Measurements from ENCODE around the gene SLC29A4. TPM values are rescaled to one million over a fixed set of nuclear protein-coding genes. Genes with fewer than 3 reads are reported as not detected.
"Not testable (repeated sequence)": the region's sequence is repeated elsewhere in the genome, so short reads cannot be mapped to it uniquely, and the experiment has no call there.

The SLC29A4 gene
- total RNA-seq, 1 donor from 2014 or later: 4.9 TPM

DNA sequence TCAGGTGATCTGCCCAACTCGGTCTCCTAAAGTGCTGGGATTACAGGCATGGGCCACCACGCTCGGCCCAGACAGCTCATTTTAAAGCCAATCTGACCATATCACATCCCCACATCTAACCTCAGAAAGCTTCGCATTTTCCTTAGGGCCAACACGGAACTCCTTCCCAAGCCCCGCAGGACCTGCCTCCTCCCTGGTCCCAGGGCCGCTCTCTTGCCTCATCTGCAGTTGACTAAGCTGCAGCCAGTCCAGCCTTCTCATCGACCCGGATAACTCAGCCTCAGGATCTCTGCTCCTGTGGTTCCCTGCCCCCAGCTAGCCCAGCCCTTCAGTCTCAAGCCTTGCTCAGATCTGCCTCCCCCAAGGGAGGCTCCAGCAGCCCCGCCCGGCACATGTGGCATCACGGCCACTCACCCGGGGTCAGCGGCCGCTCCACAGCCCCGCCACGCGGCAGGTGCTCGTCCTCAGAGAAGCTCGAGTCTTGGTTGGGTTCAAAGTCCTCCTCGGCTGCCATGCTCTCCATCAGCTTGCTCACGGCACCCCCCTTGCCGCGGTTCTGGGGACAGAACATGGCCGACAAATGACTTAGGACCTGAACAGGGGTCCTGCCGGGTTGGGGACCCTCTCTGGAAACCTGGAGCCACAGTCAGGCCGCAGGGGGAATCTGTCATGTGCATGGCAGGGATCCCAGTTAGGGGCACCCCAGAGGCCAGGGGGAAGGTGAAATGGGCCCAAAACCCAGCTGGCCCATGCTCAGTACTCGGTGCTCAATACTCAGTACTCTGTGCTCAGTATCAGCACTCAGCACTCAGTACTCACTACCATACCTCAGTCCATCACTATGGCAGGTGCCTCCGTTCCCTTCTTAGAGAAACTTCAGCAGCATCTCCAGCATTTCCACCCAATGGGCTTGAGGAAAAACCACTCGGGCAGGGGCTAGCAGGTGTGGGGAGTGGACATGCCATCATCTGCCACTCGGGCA, 41.3 kb downstream of the SLC29A4 start:
- not testable (repeated sequence) for DNase-seq

DNA sequence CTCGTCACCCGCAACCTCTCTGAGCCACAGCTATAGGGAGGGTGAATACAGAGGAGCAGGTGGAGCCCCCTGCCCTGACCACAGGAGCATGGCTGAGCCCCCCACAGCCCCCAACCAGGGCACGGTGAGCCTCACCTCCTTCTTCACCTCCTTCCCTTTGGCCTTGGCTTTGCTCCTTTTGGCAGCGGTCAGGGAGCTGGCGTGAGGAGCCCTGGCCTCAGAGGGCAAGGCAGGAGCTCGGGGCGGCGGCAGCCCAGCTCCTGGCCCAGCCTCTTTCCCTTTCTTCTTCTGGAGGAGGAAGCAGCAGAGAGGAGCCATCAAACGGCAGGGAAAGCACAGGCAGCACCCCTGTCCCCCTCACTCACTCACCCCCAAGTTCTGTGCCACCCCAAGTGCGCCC, 42.2 kb downstream of the SLC29A4 start:
- no peak for DNase-seq

DNA sequence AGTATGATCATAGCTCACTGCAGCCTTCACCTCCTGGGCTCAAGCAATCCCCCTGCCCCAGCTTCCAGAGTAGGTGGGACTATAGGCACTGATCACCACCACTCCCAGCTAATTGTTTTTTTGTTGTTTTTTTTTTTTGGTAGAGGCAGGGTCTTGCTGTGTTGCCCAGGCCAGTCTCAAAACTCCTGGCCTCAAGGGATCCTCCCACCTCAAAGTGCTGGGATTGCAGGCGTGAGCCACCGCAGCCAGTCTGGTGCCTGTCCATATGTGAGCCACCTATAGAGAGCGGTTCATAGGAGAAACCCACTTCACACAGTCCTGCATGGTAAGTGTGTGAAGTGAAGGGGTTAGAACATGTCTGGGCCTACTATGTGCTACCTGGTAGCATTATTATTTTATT, 47.5 kb downstream of the SLC29A4 start:
- DNase-seq: no peak

DNA sequence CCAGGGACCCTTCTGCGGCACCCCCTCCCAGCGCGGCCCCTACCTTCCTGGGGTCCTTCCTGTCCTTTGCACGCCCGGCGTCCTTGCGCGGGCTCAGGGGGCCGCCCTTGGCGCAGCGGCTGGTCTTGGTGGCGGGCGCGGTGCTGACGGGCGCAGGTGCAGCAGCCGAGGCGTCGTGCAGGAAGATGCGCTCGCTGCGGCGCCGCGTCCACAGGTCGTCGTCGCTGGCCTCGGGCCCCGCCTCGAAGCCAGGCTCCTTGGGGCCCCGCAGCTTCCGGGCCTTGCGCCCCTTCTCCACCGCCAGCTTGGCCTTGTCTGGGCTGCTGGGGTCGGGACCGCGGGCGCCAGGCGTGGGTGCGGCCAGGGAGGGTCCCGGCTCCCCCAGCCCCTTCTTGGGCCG, 49.8 kb downstream of the SLC29A4 start:
- DNase-seq: no peak

DNA sequence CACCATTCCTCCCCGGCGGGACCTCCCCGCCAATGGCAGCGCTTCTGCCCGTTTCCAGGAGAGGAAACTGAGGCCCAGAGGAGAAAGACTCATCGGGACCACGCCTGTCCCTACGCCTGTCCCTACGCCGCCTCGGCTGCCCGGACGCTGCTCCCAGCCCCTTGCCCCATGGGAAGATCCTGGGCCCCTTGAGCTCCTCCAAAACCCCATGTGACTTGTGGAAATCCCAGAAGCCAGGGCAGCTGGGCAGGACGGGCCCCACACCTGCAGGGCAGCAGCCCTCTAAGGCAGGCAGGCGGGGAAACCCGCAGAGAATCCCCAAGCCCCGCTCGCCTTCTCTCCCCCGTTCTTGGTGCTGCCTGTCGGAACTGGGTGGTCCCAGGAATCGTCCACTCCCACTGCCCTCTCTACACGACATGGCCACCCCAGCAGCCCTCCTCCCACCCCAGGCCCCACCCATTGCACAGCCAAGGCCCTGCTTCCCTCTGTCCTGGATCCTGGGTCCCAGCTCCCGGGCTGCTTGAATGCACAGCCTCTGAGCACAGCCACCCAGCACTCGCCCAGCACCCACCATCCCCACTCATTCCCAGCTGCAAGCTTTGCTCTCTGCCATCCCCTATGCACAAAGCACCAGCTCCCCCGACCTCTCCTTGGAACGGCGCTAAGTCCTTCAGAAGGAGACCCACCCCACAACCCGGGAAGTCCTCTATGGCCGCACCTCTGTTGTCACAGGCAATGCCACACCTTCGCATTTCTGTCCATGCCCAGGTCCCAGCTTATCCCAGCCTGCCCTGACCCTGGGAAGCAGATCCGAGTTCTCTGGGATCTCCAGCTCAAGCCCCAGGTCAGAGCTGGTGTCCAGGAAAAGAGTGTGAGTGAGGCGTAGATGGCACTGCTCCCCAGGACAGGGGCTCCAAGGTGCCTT, 50.6 kb downstream of the SLC29A4 start:
- no peak for DNase-seq

DNA sequence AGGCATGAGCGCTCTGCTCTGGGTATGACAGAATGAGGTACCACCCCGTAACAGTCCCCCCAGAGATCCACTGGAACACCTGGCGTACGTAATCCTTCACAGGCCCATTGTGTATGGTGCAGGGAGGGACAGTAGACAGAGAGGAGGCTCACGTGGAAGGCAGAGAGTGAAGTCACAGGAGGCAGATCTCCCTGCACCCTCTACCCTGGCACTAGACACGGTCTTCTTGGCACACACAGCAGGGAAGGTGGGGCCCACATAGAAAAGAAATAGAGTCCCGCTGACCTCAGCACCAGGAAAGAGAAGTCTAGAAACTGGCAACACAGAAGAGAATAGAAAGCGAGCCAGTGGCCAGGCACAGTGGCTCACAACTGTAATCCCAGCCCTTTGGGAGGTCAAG, 51.9 kb downstream of the SLC29A4 start:
- DNase-seq: no peak

DNA sequence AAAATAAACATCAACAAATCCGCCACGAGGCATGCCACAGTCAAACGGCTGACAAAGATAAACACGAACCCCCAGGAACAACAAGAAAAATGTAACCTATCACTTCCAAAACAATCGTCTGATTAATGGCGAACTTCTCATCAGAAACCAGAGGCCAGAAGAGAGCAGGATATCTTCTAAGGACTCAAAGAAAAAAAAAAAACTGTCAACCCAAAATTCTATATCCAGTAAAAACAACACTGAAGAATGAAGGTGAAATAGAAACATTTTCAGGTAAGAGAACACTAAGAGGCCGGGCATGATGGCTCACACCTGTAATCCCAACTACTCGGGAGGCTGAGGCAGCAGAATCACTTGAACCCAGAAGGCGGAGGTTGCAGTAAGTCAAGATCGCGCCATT, 54.3 kb downstream of the SLC29A4 start:
- no peak for DNase-seq

DNA sequence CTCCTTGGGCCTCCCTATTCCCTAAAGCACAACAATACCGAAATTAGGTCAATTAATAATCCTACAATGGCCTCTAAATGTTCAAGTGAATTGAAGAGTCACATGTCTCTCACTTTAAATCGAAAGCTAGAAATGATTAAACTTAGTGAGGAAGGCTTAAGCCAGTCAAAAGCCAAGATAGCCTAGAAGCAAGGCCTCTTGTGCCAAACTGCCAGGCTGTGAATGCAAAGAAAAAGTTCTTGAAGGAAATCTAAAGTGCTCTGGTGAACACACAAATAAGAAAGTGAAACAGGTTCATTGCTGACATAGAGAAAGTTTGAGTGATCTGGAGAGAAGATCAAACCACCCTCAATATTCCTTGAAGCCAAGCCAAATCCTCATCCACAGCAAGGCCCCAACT, 57.2 kb downstream of the SLC29A4 start:
- no peak for DNase-seq

DNA sequence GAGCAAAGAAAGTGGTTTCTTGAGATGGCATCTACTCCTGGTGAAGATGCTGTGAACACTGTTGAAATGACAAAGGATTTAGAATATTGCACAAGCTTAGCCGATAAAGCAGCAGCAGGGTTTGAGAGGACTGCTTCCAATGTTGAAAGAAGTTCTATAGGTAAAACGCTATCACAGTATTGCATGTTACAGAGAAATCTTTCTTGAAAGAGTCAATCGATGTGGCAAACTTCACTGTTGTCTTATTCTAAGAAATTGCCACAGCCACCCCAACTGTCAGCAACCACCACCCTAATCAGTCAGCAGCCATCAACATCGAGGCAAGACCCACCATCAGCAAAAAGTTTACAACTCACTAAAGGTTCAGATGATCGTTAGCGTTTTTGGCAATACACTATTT, 59.9 kb downstream of the SLC29A4 start:
- no peak for DNase-seq

DNA sequence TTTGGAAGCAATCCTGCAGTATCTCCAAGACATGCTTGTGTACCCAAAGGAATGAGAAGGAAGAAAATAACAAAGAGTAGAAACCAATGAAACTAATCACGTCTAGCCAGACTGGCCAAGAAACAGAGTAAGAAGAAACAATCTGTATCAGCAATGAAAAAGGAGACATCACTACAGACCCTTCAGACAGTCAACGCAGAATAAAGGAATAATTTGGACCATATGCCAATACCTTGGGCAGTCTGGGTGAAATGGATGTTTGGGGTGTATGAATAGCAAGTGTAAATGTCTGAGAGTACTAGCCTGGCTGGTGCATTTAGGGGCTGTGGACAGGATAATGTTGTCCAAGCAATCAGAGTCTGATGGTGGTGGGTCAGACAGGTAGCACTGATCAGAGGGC, 61.1 kb downstream of the SLC29A4 start:
- DNase-seq: no peak

DNA sequence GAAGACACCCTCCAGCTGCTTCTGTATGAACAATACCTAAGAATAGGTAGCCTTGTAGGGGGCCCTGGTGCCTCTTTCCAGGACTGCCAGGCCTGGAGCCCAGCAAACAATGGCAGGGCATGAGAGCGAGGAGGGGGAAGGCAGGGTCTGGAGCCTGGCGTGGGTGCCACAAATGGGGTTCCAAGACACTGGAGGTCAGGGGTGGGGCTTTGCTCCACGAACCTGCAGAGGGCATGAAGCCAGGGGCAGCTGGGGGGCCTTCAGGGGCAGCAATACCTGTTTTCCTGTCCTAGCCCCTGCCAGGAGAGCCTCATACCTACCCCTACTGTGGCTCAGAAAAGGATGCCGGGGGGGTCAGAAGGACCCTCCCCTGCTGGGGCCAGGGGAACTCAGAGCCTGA, 61.6 kb downstream of the SLC29A4 start:
- no peak for DNase-seq

DNA sequence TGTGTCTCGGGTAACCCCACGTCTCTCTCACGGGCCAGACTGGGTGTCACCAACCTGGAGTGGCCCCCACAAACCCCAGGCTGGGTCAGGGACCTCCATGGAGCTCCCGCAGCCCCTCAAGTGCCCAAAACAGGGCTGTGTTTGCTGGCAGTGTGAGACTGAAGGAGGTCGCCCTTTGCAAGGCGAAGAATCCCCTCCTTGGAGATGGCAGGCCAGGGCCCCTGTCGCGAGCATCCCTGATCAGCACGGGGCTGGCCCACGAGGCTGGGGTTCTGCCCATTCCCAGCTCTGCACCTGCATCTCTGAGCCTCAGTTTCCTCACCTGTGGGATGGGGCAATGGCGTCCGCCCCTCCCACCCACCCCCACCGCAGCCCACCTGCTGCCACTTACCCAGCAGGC, 62.4 kb downstream of the SLC29A4 start:
- no peak for DNase-seq

DNA sequence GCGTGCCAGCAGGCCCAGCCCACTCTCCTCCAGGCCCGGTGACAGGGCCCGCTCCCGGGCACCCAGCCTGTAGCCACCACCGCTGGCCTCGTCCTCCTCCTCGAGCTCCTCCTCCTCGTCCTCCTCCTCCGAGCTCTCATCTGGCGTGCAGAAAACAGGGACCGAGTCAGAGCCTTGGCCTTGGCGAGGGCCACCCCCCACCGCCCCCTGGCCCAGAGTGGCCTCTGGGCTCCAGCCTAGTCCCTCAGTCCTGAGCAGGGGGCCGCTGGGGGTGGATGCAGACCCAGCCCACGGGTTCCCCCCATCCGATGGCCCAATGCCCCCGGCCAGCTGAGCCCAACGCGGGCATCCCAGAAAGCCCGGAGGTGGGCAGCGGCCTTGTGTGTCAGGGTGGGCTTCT, 62.9 kb downstream of the SLC29A4 start:
- DNase-seq: no peak

DNA sequence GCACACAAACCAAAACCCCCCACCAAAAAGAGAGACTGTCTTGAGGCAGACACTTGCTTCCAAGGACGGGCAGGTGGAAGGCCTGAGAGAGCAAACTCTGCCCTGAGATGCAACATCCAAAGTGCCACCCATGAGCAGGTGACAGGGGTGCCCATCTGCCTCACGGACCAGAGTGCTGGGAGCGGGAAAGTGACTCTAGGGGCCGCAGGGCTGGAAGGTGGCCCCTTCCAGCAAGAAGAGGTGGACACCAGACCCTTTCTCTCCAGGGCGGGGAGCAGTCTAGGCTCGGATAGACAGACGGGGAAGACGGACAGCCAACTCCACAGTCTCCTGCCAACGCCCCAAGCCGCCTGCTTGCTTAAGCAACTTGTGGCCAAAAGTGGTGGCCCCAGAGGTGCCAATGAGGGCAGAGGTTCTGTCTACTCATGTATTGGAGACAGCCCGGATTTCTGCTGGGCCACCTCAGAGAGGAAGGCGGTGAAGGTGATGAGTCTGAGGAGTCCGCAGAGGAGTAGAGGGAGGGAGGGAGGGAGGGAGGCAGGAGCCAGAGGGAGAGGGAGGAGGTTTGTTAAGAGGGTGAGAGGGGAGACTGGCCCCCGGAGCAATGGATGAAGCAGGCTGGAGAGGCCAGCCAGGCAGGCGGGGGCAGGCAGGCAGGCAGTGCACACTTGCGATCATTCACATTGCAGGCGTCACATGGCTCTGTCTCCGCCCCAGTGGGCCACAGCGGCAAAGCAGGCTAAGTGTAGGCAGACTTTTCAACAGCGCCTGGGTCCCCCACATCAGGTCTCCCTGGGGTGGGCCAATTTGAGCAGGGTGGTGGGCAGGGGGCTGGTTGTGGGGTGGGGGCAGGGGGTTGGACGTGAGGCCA, 65.6 kb downstream of the SLC29A4 start:
- DNase-seq: no peak

DNA sequence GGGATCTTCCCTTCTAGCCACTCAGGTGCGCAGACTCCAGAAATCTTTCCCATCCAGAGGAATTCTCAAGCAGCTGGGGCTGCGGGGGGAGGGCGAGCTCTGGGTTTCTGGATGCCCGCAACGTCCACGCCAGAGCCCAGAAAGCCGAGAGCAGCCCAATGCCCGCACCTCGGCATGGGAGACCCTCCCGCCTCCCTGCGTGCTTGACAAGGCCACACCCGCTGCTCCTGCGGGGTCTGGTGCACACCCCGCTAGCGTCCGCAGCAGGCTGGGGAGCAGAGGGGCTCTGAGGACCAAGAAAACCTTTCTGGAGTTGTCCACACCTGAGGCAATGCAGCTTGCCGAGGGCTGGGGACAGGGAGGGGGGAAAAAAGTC, 66.2 kb downstream of the SLC29A4 start:
- DNase-seq: no peak

DNA sequence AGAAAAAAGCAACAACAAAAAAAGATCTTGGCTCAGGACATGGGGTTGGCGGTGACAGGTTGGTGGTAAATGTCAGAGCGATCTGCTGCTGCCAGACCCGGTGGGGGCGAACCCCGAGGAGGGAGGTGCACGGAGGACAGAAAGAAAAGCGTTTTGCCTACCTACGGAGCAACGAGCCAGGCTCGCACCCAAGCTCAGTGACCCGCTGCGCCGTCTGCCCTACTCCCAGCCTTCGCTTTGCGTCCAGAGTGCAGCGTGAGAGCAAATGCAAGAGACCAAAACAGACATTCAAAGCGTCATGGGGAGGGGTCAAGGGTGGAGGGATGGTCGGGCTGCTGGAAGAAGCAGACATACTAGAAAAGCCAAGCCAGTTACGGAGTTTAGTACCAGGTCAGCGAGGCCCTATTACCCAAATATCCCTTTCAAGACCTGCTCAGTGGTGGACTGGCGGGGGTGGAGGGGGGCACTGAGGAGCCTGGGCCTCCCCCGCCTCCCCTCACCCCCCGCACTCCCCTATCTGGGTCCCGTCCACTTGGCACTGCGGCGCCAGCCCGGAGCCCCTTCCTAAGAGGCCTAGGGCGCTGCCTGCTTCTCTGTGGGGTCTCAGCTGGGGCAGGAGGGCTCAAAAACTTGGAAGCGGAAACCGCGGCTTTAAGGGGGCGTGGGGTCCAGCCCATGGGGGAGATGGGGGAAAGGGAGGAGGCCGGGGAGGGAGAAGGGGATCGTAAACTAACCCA, 66.9 kb downstream of the SLC29A4 start:
- DNase-seq: no peak

DNA sequence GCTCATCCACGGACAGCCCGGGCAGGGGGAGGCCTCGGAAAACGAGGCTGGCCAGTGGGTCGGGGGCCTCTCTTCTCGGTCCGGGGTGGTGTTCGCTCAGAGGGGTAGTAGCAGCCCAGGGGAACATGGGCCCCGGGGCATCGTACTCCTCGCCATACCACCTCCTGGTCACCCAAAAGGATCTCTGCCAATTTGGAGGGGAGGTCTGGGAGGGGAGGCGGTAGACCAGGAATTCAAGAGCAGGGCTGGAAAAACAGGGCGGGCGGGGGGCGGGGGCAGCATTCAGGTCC, 67.4 kb downstream of the SLC29A4 start:
- no peak for DNase-seq

DNA sequence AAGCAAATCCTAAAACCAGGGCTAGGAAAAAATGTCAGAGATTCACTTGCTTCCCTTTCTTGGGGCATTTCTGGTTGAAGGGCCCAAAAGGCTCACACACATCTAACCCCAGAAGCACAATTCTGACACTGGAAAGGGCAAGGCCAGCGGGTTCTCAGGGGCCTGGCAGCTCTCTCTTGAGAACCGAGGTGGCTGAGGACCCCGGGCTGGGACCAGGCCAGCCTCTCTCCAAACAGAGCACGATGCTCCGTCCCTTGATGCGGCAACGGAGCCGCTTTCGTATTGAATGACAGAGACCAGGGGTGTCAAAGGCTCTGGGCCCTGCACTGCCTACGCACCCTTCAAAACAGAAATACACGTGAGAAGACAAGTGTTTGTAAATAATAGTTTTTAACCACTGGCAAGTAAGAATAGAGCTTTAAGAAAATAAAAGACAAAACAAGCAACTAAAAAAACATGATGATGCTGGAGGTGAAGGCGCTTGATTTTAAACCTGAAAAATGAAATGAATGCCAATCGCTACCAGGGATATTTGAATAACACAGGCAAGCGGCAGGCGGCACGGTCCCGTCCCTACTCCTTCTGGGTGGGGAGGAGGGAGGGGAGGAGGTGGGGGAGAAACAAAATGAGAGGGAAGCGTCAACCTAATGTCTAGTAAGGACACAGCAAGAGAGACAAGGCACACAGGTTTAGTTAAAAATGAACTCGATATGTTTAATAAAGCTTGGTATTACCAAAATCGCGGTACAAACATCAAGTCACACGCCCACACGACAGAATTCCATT, 68.0 kb downstream of the SLC29A4 start:
- DNase-seq: no peak

DNA sequence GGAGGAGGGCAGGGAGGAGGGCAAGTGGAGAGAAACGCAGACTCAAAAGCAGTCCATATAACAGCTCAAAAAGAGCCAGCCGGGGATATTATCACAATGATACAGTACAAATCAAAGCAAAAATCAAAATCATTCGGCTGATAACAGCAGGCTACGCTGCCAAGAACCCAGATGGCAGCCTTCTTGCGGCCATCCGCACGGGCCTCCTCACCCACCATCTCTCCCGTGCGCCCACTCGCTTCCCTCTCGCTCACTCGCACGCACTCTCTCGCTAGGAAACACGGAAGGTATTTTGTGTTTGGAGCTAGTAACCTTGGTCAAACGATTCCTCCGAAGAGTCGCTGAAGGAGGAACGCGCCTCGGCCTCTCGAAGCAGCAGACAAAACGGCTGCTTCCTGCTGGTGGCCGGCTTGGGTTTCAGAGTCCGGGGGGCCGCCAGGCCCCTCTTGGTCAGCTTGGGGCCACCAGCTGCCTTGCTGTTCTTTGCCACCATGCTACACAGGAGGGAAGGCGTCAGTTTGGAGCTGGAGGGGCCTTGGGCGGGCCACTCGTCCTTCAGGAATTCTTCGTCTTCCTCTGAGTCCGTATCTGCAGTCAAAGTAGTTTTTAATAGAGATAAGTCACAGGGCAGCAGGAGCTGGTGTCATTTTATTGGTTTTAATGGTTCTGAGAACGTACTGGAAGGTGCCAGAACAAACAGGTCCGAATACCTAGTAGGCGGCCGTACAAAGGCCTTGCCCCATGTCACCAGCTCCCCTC, 68.9 kb downstream of the SLC29A4 start:
- no peak for DNase-seq

DNA sequence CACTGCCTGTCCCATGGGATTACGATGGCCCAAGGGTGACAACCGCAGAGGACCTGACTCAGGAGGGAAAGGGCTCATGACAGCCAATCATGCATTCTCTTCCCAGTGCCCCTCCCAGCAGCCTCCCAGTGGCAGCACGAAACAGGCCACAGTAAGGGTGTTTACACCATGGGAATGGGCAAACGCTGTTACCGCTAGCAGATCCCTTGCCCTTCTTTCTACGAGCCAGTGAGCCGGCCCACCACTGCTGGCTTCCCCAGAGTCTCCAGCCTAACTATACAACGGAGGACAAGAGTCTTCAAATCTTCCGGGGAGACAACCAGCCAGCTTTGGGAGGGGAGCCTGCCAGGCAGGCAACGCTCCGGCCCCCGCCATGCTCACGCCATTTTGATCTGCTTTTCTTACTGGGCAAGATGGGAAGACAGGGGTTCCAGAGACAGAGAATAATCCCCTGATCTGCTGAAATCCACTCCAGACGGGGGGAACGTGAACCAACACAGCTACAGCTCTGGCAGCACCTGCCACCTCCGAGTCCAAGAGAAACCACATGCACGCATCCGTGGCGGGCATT, 69.8 kb downstream of the SLC29A4 start:
- no peak for DNase-seq
